K562 (cell line): Measurements from ENCODE around the gene CTBP2. TPM values are rescaled to one million over a fixed set of nuclear protein-coding genes. Genes with fewer than 3 reads are reported as not detected.
A peak's percentile ranks its signal among the peaks of the same experiment; 100 is the strongest.

Source experiments
- ARNT ChIP-seq, 2 experiments: fragments of 450-650 bp; IDR thresholded peaks; 2 replicates each; pipeline ENCODE4 v1.6.1; 2016; ENCODE audit warnings: mild to moderate bottlenecking in 1 of 2
- ASH1L ChIP-seq: fragments of 450-650 bp; IDR thresholded peaks from 2 replicates; pipeline ENCODE4 v1.6.1; 2018; ENCODE audit warnings: borderline replicate concordance, mild to moderate bottlenecking, low read depth; ENCODE audit not compliant: partially characterized antibody
- ATF4 ChIP-seq: fragments of 450-650 bp; formaldehyde crosslinking; IDR thresholded peaks from 2 replicates; pipeline ENCODE4 v1.4.0; 2022; ENCODE audit warnings: mild to moderate bottlenecking, moderate library complexity
- ATF7 ChIP-seq: fragments of 450-650 bp; IDR thresholded peaks from 2 replicates; pipeline ENCODE4 v1.7.1; 2014; ENCODE audit warnings: mild to moderate bottlenecking, moderate library complexity
- C11orf30 ChIP-seq: fragments of 450-650 bp; IDR thresholded peaks from 2 replicates; pipeline ENCODE4 v1.6.1; 2016; ENCODE audit warnings: low read depth, mild to moderate bottlenecking
- CLOCK ChIP-seq: fragments of 250-450 bp; sonication (Bioruptor Pico); IDR thresholded peaks from 2 replicates; pipeline ENCODE4 v1.4.0; 2020; ENCODE audit warnings: mild to moderate bottlenecking, moderate library complexity, borderline replicate concordance
- CTBP1 ChIP-seq: fragments of 450-650 bp; IDR thresholded peaks from 2 replicates; pipeline ENCODE4 v1.6.1; 2016; ENCODE audit warnings: borderline replicate concordance
- ELF1 ChIP-seq: fragments of 200-800 bp; sonication (Bioruptor generic); IDR thresholded peaks from 2 replicates; pipeline ENCODE4 v1.6.1; 2016; ENCODE audit warnings: missing genetic modification characterization, missing compliant biosample characterization
- MIER1 ChIP-seq: fragments of 450-650 bp; IDR thresholded peaks from 2 replicates; pipeline ENCODE4 v1.6.1; 2016; ENCODE audit warnings: antibody characterized with exemption, mild to moderate bottlenecking, low read depth
- SLC30A9 ChIP-seq: fragments of 250-450 bp; sonication (Bioruptor Pico); IDR thresholded peaks from 2 replicates; pipeline ENCODE4 v1.8.0; 2022; ENCODE audit warnings: mild to moderate bottlenecking, moderate library complexity
- ZNF165 ChIP-seq: fragments of 250-450 bp; sonication (Bioruptor Pico); IDR thresholded peaks from 2 replicates; pipeline ENCODE4 v1.4.0; 2020; ENCODE audit warnings: borderline replicate concordance
- ZNF347 ChIP-seq: fragments of 450-650 bp; formaldehyde crosslinking; IDR thresholded peaks from 2 replicates; pipeline ENCODE4 v1.4.0; 2020; ENCODE audit warnings: low read depth, mild to moderate bottlenecking, moderate library complexity
- ZNF592 ChIP-seq: fragments of 450-650 bp; IDR thresholded peaks from 2 replicates; pipeline ENCODE4 v1.6.1; 2017; ENCODE audit warnings: antibody characterized with exemption, mild to moderate bottlenecking
- polyA plus RNA-seq, 8 experiments: library from polyadenylated mRNA; depleted of rRNA in 4 of 8; stranded (reverse) in 5 of 8; unstranded in 3 of 8; fragments of >200 nt; fragmentation: Nextera tagmentation in 2 of 8; fragmentation: Illumina TruSeq in 1 of 8; extraction: Ambion mirVana in 2 of 8; extraction: Trizol in 1 of 8; gene quantifications; 2 replicates each; pipeline versions ENCODE4 v1.2.1 to v1.2.3, GENCODE V29; 2011 to 2014; ENCODE audit warnings: inconsistent platforms in 1 of 8, missing spikeins in 1 of 8
- total RNA-seq, 7 experiments: library from RNA; depleted of rRNA in 6 of 7; stranded (reverse); fragments of >200 nt in 6 of 7; fragmentation: Illumina TruSeq in 2 of 7; extraction: Trizol in 2 of 7; gene quantifications; 2 replicates each; pipeline versions ENCODE4 v1.2.1 to v1.2.3, GENCODE V29; 2011 to 2021; ENCODE audit warnings: low replicate concordance in 1 of 7
- TF ChIP-seq, protein P1 (sequence below), 2 experiments: IDR thresholded peaks; 2 replicates each; pipeline ENCODE4 v1.6.1; 2012; ENCODE audit warnings: improper control_type of control experiment in 2 of 2, low read depth in 2 of 2, low read length in 2 of 2, borderline replicate concordance in 1 of 2
- TF ChIP-seq, protein P2 (sequence below): fragments of 250-450 bp; sonication (Bioruptor Pico); IDR thresholded peaks from 2 replicates; pipeline ENCODE4 v1.4.0; 2020; ENCODE audit warnings: mild to moderate bottlenecking

The CTBP2 gene
- total and polyA plus RNA-seq, 9 of the 15 experiments (the other 6 are each of a cell fraction or from before 2014, with no cell fraction given), result 1.3 to 8.8 (median 5.1) TPM

- TF ChIP-seq, protein P1, sequence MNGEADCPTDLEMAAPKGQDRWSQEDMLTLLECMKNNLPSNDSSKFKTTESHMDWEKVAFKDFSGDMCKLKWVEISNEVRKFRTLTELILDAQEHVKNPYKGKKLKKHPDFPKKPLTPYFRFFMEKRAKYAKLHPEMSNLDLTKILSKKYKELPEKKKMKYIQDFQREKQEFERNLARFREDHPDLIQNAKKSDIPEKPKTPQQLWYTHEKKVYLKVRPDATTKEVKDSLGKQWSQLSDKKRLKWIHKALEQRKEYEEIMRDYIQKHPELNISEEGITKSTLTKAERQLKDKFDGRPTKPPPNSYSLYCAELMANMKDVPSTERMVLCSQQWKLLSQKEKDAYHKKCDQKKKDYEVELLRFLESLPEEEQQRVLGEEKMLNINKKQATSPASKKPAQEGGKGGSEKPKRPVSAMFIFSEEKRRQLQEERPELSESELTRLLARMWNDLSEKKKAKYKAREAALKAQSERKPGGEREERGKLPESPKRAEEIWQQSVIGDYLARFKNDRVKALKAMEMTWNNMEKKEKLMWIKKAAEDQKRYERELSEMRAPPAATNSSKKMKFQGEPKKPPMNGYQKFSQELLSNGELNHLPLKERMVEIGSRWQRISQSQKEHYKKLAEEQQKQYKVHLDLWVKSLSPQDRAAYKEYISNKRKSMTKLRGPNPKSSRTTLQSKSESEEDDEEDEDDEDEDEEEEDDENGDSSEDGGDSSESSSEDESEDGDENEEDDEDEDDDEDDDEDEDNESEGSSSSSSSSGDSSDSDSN (IDR thresholded peaks at IDR 0.05; ENCODE audit: borderline replicate concordance in 1 of 2, low read depth in 2 of 2, low read length in 2 of 2), result no peak
- TF ChIP-seq SLC30A9 (CRISPR knock-in tag), result no peak
- TF ChIP-seq ASH1L, result no peak
- TF ChIP-seq MIER1, result no peak
- no peak for TF ChIP-seq ARNT (IDR thresholded peaks at IDR 0.05)
- TF ChIP-seq ZNF165 (CRISPR knock-in tag), result no peak
- TF ChIP-seq ATF4 (CRISPR knock-in tag), result no peak
- TF ChIP-seq ZNF592, result no peak
- peak; percentile 23; the same call in 1 of the 2 replicates for TF ChIP-seq ATF7
- no peak for TF ChIP-seq C11orf30
- no peak for TF ChIP-seq ELF1
- TF ChIP-seq ZNF347 (CRISPR knock-in tag), result no peak
- TF ChIP-seq CTBP1, result no peak
- TF ChIP-seq, protein P2, sequence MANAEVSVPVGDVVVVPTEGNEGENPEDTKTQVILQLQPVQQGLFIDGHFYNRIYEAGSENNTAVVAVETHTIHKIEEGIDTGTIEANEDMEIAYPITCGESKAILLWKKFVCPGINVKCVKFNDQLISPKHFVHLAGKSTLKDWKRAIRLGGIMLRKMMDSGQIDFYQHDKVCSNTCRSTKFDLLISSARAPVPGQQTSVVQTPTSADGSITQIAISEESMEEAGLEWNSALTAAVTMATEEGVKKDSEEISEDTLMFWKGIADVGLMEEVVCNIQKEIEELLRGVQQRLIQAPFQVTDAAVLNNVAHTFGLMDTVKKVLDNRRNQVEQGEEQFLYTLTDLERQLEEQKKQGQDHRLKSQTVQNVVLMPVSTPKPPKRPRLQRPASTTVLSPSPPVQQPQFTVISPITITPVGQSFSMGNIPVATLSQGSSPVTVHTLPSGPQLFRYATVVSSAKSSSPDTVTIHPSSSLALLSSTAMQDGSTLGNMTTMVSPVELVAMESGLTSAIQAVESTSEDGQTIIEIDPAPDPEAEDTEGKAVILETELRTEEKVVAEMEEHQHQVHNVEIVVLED (CRISPR knock-in tag), result no peak
- no peak for TF ChIP-seq CLOCK (CRISPR knock-in tag)
Measured at GRCh38 chr10:125057158-125058001, 103.0 kb downstream of the CTBP2 start (continued).
